RWPE2 (cell line): ENCODE measurements around the gene POLR2H.

Experiments
- ATAC-seq: fragments of 200-7000 bp; cut with Tn5 transposase; 3 replicates; pipeline ENCODE4 v1.9.1; 2021; ENCODE audit warnings: low read depth
- DNase-seq: peaks from one replicate; pipeline ENCODE4 v3.0.0-alpha.2; 2020; ENCODE audit warnings: low spot score
- H3K27ac ChIP-seq: fragments of 450-650 bp; 2 replicates; pipeline ENCODE4 v1.5.1; 2017; ENCODE audit warnings: mild to moderate bottlenecking; ENCODE audit not compliant: poor library complexity, severe bottlenecking
- H3K27me3 ChIP-seq: fragments of 250-450 bp; sonication (Bioruptor Pico); 2 replicates; pipeline ENCODE4 v1.5.1; 2021; ENCODE audit warnings: mild to moderate bottlenecking, moderate library complexity; ENCODE audit not compliant: insufficient read depth, poor library complexity, severe bottlenecking
- H3K36me3 ChIP-seq: fragments of 250-450 bp; sonication (Bioruptor Pico); 2 replicates; pipeline ENCODE4 v1.5.1; 2020; ENCODE audit warnings: low read depth, mild to moderate bottlenecking, moderate library complexity
- H3K4me1 ChIP-seq: fragments of 250-450 bp; sonication (Bioruptor Pico); 2 replicates; pipeline ENCODE4 v1.5.1; 2021; ENCODE audit warnings: mild to moderate bottlenecking, moderate library complexity; ENCODE audit not compliant: insufficient read depth, poor library complexity, severe bottlenecking
- H3K4me3 ChIP-seq: fragments of 250-450 bp; sonication (Bioruptor Pico); 2 replicates; pipeline ENCODE4 v1.5.1; 2021; ENCODE audit warnings: mild to moderate bottlenecking, moderate library complexity; ENCODE audit not compliant: severe bottlenecking
- H3K9me3 ChIP-seq: fragments of 250-450 bp; sonication (Bioruptor Pico); 2 replicates; pipeline ENCODE4 v1.5.1; 2021; ENCODE audit warnings: mild to moderate bottlenecking, moderate library complexity; ENCODE audit not compliant: severe bottlenecking
- TF ChIP-seq, protein P1 (sequence below): fragments of 450-650 bp; IDR thresholded peaks from one replicate; pipeline ENCODE4 v1.5.1; 2017; ENCODE audit warnings: mild to moderate bottlenecking, moderate library complexity; ENCODE audit not compliant: poor library complexity, severe bottlenecking

The POLR2H gene

DNA sequence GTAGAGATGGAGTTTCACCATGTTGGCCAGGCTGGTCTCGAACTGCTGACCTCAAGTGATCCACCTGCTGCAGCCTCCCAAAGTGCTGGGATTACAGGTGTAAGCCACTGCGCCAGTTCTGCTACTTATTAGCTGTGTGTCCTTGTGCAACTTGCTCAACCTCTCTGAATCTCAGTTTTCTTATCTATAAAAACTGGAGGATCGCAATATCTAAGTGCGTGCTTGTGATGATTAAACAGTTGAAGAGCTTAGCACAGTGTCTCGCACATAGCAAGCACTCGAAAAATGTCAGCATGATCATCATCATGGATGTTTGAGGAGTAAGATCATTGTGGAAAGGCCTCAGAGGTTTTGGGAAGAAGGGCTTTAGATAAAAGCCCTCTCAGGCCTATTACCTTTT lies 10.9 kb upstream of the POLR2H start:
- H3K9me3 ChIP-seq: no peaks in the 10 kb centered on the region
- H3K4me1 ChIP-seq: no peaks in the 10 kb centered on the region
- no peaks in the 10 kb centered on the region for H3K27me3 ChIP-seq
- H3K36me3 ChIP-seq: peaks cover 26% of the 10 kb centered on the region
- H3K27ac ChIP-seq: no peak overlapping the region
- DNase-seq: no peak
- no peak overlapping the region for H3K4me3 ChIP-seq
- TF ChIP-seq, protein P1, sequence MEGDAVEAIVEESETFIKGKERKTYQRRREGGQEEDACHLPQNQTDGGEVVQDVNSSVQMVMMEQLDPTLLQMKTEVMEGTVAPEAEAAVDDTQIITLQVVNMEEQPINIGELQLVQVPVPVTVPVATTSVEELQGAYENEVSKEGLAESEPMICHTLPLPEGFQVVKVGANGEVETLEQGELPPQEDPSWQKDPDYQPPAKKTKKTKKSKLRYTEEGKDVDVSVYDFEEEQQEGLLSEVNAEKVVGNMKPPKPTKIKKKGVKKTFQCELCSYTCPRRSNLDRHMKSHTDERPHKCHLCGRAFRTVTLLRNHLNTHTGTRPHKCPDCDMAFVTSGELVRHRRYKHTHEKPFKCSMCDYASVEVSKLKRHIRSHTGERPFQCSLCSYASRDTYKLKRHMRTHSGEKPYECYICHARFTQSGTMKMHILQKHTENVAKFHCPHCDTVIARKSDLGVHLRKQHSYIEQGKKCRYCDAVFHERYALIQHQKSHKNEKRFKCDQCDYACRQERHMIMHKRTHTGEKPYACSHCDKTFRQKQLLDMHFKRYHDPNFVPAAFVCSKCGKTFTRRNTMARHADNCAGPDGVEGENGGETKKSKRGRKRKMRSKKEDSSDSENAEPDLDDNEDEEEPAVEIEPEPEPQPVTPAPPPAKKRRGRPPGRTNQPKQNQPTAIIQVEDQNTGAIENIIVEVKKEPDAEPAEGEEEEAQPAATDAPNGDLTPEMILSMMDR: no peak
- no peak for ATAC-seq

DNA sequence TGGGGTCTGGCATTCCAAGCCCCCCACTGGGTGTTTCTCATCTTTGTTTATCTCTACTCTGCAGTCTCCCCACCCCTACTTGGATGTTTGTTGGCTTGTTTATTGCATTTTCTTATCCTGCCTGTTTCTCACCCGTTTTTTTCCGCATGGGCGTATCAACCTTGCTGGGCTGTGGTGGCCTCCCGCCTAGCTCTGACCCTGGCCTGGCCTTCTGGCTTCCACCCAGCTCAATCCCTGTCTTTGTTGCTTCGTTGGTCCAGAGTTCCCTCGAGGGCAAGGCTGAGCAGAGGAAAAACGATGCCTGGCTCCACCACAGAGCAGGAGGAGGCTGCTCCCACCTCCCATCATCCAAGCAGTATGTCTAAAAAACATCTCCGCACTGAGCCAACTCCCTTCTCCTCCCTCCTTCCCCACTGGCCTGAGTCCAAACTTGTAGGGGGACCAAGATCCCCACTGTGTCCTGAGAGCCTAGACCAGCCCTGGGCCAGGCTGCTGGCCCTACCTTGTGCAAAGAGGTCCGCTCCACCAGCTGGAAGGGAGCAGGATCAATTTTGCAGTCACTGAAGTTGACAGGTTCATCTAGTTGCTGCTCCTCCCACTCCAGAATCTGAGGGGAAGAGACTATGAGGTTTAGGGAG lies 9.9 kb upstream of the POLR2H start:
- H3K4me1 ChIP-seq: no peaks in the 10 kb centered on the region
- no peaks in the 10 kb centered on the region for H3K9me3 ChIP-seq
- ATAC-seq: no peak
- H3K27ac ChIP-seq: no peak overlapping the region
- TF ChIP-seq, protein P1: no peak
- no peak for DNase-seq
- peaks cover 26% of the 10 kb centered on the region for H3K36me3 ChIP-seq
- no peak overlapping the region for H3K4me3 ChIP-seq
- H3K27me3 ChIP-seq: no peaks in the 10 kb centered on the region

DNA sequence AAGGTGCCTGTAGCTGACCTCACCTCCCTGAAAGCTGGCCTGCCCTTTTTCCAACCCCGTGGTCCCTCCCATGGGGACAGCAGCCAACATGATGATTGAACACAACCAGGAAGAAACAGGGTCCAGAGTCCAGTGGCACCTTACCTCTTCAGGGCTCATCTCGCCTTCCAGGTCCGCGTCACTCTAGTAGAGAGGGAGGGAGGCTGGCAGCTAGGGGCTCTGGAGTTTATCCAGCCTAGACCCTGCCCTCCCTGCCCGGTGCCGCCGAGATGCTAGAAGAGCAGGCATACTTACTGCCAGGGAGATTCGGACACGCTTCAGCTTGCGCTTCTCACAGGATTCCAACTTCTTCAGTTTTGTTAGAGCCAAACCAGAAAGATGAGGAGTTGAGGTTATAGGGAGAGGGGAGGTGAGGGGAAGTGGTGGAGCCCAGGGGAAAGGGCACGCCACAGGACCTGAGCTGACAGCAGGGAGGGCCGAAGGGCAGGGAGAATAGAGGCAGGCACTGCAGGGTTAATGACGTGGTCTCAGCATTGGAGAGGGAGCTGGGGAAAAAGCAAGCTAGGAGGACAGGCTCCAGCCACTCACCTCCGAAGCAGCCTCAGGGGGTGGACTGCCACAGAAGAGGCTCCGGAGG lies 9.2 kb upstream of the POLR2H start:
- Histone ChIP-seq H3K9me3 (no peaks in the 10 kb centered on the region), H3K36me3 (peaks cover 26% of the 10 kb centered on the region), H3K27ac (no peak overlapping the region), H3K4me3 (no peak overlapping the region), H3K27me3 (no peaks in the 10 kb centered on the region), H3K4me1 (no peaks in the 10 kb centered on the region)
- TF ChIP-seq, protein P1: no peak
- ATAC-seq (no peak), DNase-seq (peak; percentile 35)

DNA sequence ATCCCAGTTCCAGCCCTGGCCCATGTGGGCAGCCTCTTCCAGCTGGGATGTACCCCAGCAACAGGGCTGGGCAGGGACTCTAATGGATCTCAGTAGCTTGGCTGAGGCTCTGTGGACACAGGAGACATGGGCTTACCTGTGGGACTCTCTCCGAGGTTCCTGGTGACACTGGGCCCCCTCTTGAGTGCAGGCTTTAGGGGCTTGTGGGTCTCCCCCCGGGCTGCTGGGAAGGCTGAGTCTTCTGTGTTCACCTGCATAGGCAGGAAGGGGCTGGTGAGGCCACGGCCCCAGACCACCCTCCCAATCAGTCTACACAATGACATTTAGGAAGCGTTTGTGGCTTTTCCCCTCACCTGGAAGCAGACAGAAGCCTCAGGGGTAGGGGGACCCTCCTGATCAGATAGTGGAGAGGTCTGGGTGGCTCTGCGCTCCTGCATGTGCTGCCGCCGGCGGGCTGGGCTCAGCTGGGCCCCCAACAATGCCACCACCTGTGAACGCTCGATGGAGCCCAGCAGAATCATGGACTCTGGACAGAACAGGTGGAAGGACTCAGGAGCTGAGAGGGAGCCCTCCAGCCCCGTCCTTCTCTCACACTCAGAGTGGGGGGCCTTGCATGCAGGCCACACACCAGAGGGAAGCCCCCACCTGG lies 8.5 kb upstream of the POLR2H start:
- peaks cover 26% of the 10 kb centered on the region for H3K36me3 ChIP-seq
- ATAC-seq (no peak), DNase-seq (no peak)
- no peaks in the 10 kb centered on the region for H3K9me3 ChIP-seq
- no peak overlapping the region for H3K27ac ChIP-seq
- no peaks in the 10 kb centered on the region for H3K27me3 ChIP-seq
- no peak overlapping the region for H3K4me3 ChIP-seq
- H3K4me1 ChIP-seq: no peaks in the 10 kb centered on the region
- TF ChIP-seq, protein P1: no peak

DNA sequence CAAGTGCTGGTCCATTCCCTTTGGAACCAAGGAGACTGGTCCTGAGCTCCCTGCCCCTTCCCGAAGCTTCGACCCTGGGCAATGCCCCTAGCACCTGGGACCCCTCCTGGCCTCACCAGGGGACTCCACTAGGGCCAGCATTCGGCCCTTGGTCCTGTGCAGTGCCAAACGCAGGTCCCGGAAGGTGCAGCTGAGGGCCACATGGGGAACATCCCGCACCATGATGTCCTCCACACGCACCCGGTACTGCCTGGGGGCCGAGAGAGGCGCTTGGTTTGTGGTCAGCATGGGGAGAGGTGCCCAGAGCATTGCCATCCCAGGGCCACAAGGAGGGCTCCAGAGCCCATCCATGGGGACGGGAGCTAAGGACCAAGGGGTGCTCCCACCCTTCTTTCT lies 8.0 kb upstream of the POLR2H start:
- no peaks in the 10 kb centered on the region for H3K4me1 ChIP-seq
- ATAC-seq (no peak), DNase-seq (peak; percentile 45)
- H3K4me3 ChIP-seq: no peak overlapping the region
- H3K27me3 ChIP-seq: no peaks in the 10 kb centered on the region
- H3K9me3 ChIP-seq: no peaks in the 10 kb centered on the region
- TF ChIP-seq, protein P1: no peak
- peaks cover 26% of the 10 kb centered on the region for H3K36me3 ChIP-seq
- H3K27ac ChIP-seq: no peak overlapping the region
